ENCODE data around the gene TMUB1.

TMUB1 gene

DNA sequence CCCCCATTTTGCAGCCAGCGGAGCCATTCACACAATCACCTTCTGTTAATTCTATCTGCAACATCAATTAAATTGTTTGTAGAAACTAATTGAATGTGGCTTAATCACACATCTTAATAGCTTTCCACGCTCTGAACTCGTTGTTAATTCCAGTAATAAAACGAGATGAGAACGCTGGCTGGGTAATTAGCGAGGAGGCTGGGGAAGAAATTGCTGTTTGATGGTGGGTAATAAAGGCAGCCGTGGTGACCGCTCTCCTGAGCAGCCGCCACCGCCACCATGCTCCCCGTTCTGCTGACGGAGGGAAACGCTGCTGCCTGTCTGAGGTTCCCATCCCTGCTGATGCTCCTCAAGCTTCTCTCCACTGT lies 47.9 kb upstream of the TMUB1 start:
- no peaks in the 10 kb centered on the region for H3K79me2 ChIP-seq (ENCODE audit: insufficient read depth, low read length)
- H3K9me3 ChIP-seq (ENCODE audit: low read length), result no peaks in the 10 kb centered on the region
- H3K4me1 ChIP-seq (ENCODE audit: insufficient read depth, low read length, severe bottlenecking), result no peaks in the 10 kb centered on the region
- no peaks in the 10 kb centered on the region for H4K20me1 ChIP-seq (ENCODE audit: insufficient read depth, low read length)
- no peak overlapping the region for H3K4me2 ChIP-seq (ENCODE audit: low read length)
- no peak overlapping the region for H3K9ac ChIP-seq (ENCODE audit: low read length)
- peaks cover 35% of the 10 kb centered on the region; the same call in 1 of the 2 replicates for H3K27me3 ChIP-seq (ENCODE audit: insufficient read depth, low read length)
- no peak overlapping the region for H3K27ac ChIP-seq (ENCODE audit: low read depth, low read length, poor library complexity, severe bottlenecking)
- no peaks in the 10 kb centered on the region for H3F3A ChIP-seq (ENCODE audit: insufficient read depth, low read length)
- no peak for TF ChIP-seq EZH2 (IDR thresholded peaks at IDR 0.05; ENCODE audit: borderline replicate concordance, low read length)
- TF ChIP-seq, protein P1, sequence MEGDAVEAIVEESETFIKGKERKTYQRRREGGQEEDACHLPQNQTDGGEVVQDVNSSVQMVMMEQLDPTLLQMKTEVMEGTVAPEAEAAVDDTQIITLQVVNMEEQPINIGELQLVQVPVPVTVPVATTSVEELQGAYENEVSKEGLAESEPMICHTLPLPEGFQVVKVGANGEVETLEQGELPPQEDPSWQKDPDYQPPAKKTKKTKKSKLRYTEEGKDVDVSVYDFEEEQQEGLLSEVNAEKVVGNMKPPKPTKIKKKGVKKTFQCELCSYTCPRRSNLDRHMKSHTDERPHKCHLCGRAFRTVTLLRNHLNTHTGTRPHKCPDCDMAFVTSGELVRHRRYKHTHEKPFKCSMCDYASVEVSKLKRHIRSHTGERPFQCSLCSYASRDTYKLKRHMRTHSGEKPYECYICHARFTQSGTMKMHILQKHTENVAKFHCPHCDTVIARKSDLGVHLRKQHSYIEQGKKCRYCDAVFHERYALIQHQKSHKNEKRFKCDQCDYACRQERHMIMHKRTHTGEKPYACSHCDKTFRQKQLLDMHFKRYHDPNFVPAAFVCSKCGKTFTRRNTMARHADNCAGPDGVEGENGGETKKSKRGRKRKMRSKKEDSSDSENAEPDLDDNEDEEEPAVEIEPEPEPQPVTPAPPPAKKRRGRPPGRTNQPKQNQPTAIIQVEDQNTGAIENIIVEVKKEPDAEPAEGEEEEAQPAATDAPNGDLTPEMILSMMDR (IDR thresholded peaks at IDR 0.05; ENCODE audit: low read length), result no peak
- H2AFZ ChIP-seq (ENCODE audit: low read length), result no peak overlapping the region
- no peaks in the 10 kb centered on the region for H3K36me3 ChIP-seq (ENCODE audit: insufficient read depth, low read length)
- H3K4me3 ChIP-seq (ENCODE audit: low read depth, low read length, poor library complexity, severe bottlenecking), result no peak overlapping the region
- H3K9me2 ChIP-seq (ENCODE audit: low read depth, low read length), result no peaks in the 10 kb centered on the region

GRCh38 chr7:151130741-151131157 lies 47.5 kb upstream of the TMUB1 start:
- Histone ChIP-seq H3K79me2 (ENCODE audit: insufficient read depth, low read length) (no peaks in the 10 kb centered on the region), H3K9ac (ENCODE audit: low read length) (no peak overlapping the region), H3K36me3 (ENCODE audit: insufficient read depth, low read length) (no peaks in the 10 kb centered on the region), H4K20me1 (ENCODE audit: insufficient read depth, low read length) (no peaks in the 10 kb centered on the region), H3K27ac (ENCODE audit: low read depth, low read length, poor library complexity, severe bottlenecking) (no peak overlapping the region), H2AFZ (ENCODE audit: low read length) (no peak overlapping the region), H3K4me1 (ENCODE audit: insufficient read depth, low read length, severe bottlenecking) (no peaks in the 10 kb centered on the region), H3K9me3 (ENCODE audit: low read length) (no peaks in the 10 kb centered on the region), H3K4me3 (ENCODE audit: low read depth, low read length, poor library complexity, severe bottlenecking) (no peak overlapping the region), H3K27me3 (ENCODE audit: insufficient read depth, low read length) (peaks cover 35% of the 10 kb centered on the region; the same call in 1 of the 2 replicates), H3K9me2 (ENCODE audit: low read depth, low read length) (no peaks in the 10 kb centered on the region), H3F3A (ENCODE audit: insufficient read depth, low read length) (no peaks in the 10 kb centered on the region), H3K4me2 (ENCODE audit: low read length) (no peak overlapping the region)
- TF ChIP-seq, protein P1 (IDR thresholded peaks at IDR 0.05; ENCODE audit: low read length), result no peak
- TF ChIP-seq EZH2 (IDR thresholded peaks at IDR 0.05; ENCODE audit: borderline replicate concordance, low read length), result no peak

DNA sequence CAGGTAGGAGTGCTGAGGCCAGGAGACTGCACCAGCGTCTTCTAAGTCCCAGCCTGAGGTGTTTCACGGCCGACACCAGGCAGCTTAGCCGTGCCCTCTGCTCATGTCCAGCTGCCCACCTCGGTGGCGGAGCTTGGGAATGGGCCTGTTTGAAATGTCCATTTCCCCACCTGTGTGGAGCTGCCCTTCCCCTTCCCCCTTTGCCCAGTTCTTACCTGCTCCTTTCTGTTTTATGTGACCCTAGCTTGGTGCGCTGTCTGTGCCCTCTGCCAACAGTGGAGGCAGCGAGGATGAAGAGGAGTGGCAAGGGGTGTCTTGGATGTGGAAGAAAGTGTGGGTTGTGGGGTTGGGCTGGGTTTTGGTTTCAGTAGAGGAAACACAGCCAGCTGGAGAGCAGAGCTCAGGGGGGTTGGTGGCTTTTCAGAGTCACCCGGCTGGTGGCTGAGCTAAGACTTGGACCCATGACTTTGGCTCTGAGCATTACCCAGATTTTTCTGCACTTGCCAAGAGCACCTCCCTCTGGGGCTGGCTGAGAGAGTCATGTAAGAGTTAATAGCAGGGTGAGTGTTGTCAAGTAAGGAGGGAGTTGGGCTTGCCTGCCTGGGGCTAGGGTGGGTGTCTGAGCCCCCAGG lies 46.8 kb upstream of the TMUB1 start:
- Histone ChIP-seq H3K4me3 (ENCODE audit: low read depth, low read length, poor library complexity, severe bottlenecking) (no peak overlapping the region), H3K9me2 (ENCODE audit: low read depth, low read length) (no peaks in the 10 kb centered on the region), H3K36me3 (ENCODE audit: insufficient read depth, low read length) (no peaks in the 10 kb centered on the region), H3K27me3 (ENCODE audit: insufficient read depth, low read length) (peaks cover 35% of the 10 kb centered on the region; the same call in 1 of the 2 replicates), H3K9me3 (ENCODE audit: low read length) (no peaks in the 10 kb centered on the region), H3K4me1 (ENCODE audit: insufficient read depth, low read length, severe bottlenecking) (no peaks in the 10 kb centered on the region), H3K27ac (ENCODE audit: low read depth, low read length, poor library complexity, severe bottlenecking) (no peak overlapping the region), H4K20me1 (ENCODE audit: insufficient read depth, low read length) (no peaks in the 10 kb centered on the region), H3K4me2 (ENCODE audit: low read length) (no peak overlapping the region), H3K79me2 (ENCODE audit: insufficient read depth, low read length) (no peaks in the 10 kb centered on the region), H2AFZ (ENCODE audit: low read length) (no peak overlapping the region), H3F3A (ENCODE audit: insufficient read depth, low read length) (no peaks in the 10 kb centered on the region), H3K9ac (ENCODE audit: low read length) (no peak overlapping the region)
- no peak for TF ChIP-seq EZH2 (IDR thresholded peaks at IDR 0.05; ENCODE audit: borderline replicate concordance, low read length)
- TF ChIP-seq, protein P1 (IDR thresholded peaks at IDR 0.05; ENCODE audit: low read length), result no peak
